Sigmoid colon (tissue), 7 donors: ENCODE results near the gene LASP1. TPM values are rescaled to one million over a fixed set of nuclear protein-coding genes. Genes with fewer than 3 reads are reported as not detected.
A peak's percentile ranks its signal among the peaks of the same experiment; 100 is the strongest.

ENCODE experiments used
- DNase-seq: peaks from one replicate; pipeline ENCODE4 v3.0.0-alpha.2; 2019
- H3K27ac ChIP-seq, 4 donors: fragments of 200-600 bp; sonication (generic); one replicate each; pipeline ENCODE4 v1.5.1; 2016 to 2019; ENCODE audit warnings: mild to moderate bottlenecking in 1 of 4
- H3K27me3 ChIP-seq, 3 donors: fragments of 200-600 bp; sonication (generic); one replicate each; pipeline ENCODE4 v1.5.1; 2019; ENCODE audit warnings: mild to moderate bottlenecking in 1 of 3
- H3K36me3 ChIP-seq, 4 donors: fragments of 200-600 bp; sonication (generic); one replicate each; pipeline ENCODE4 v1.5.1; 2016 to 2019
- H3K4me1 ChIP-seq, 4 donors: fragments of 200-600 bp; sonication (generic); one replicate each; pipeline ENCODE4 v1.5.1; 2017 to 2019
- H3K4me3 ChIP-seq, 4 donors: fragments of 200-600 bp; sonication (generic); one replicate each; pipeline ENCODE4 v1.5.1; 2017 to 2019; ENCODE audit warnings: mild to moderate bottlenecking in 2 of 4, moderate library complexity in 1 of 4
- H3K9me3 ChIP-seq, 4 donors: fragments of 200-600 bp in 3 of 4; sonication (generic) in 3 of 4; one replicate each; pipeline versions ENCODE4 v1.5.1 to v1.6.1; 2013 to 2019
- CTCF ChIP-seq, 4 experiments: fragments of 450-650 bp in 3 of 4; fragments of 200-600 bp in 1 of 4; IDR thresholded peaks; one replicate each; pipeline ENCODE4 v1.5.1; 2016 to 2019; ENCODE audit warnings: antibody characterized with exemption in 4 of 4, mild to moderate bottlenecking in 3 of 4, moderate library complexity in 2 of 4
- EP300 ChIP-seq, 4 donors: sonication (generic); formaldehyde crosslinking; IDR thresholded peaks; one replicate each; pipeline ENCODE4 v1.6.1; 2017; ENCODE audit warnings: antibody characterized with exemption in 4 of 4
- POLR2A ChIP-seq, 2 donors: fragments of 450-650 bp; IDR thresholded peaks; one replicate each; pipeline ENCODE4 v1.6.1; 2016; ENCODE audit warnings: antibody characterized with exemption in 2 of 2, mild to moderate bottlenecking in 2 of 2, moderate library complexity in 2 of 2
- POLR2AphosphoS5 ChIP-seq, 4 donors: sonication (generic); formaldehyde crosslinking; IDR thresholded peaks; one replicate each; pipeline ENCODE4 v1.6.1; 2017; ENCODE audit warnings: antibody characterized with exemption in 4 of 4
- WGBS, 2 donors: extraction: QIAGEN DNeasy Blood & Tissue Kit; methylation state at CpG; one replicate each; pipeline ENCODE4 v1.1.7; 2013; 5-methylcytosine and 5-hydroxymethylcytosine counted together
- intact Hi-C: fragments of 100-400 bp; cut with DNase I; formaldehyde crosslinking; loops from one replicate; pipeline ENCODE4 v1.15.1; 2023
- polyA plus RNA-seq, 3 donors: library from polyadenylated mRNA; stranded (reverse); fragments of 200-250 nt; gene quantifications; one replicate each; pipeline ENCODE4 v1.2.3, GENCODE V29; 2013
- total RNA-seq, 4 donors: library from RNA; depleted of rRNA; stranded (reverse); fragments of >200 nt; gene quantifications; one replicate each; pipeline ENCODE4 v1.1.0, GENCODE V29; 2016
- donor health status: healthy with polysubstance abuse.
- donor health status: Bipolar disorder and iron deficiency.
- donor health status: healthy.

Gene LASP1
- total and polyA plus RNA-seq, 7 donors, result 27.6 to 205 (median 64.8) TPM

GRCh38 chr17:38893607-38894006, 23.7 kb downstream of the LASP1 start:
- intact Hi-C loops, result no loop called here
- H3K4me1 ChIP-seq, result peaks cover 0 to 53% (median 51%) of the 10 kb centered on the region in 4 donors
- peaks cover 9 to 49% (median 32%) of the 10 kb centered on the region in 4 donors for H3K36me3 ChIP-seq
- DNase-seq, result no peak
- no peak overlapping the region for H3K4me3 ChIP-seq
- no peaks in the 10 kb centered on the region for H3K9me3 ChIP-seq
- no peaks in the 10 kb centered on the region for H3K27me3 ChIP-seq
- peak overlapping the region; percentile 35 to 67 (median 58) for H3K27ac ChIP-seq
- 33 to 69% methylated on average over 6 of the region's 6 CpGs for WGBS, 2 donors
- no peak for TF ChIP-seq CTCF (IDR thresholded peaks at IDR 0.05)
- TF ChIP-seq EP300 (IDR thresholded peaks at IDR 0.05), result no peak
- TF ChIP-seq POLR2A (IDR thresholded peaks at IDR 0.05), result no peak

- Histone ChIP-seq H3K27ac (peak overlapping the region; percentile 35 to 67 (median 58)), H3K4me1 (peaks cover 0 to 59% (median 54%) of the 10 kb centered on the region in 4 donors), H3K9me3 (no peaks in the 10 kb centered on the region), H3K27me3 (no peaks in the 10 kb centered on the region), H3K36me3 (peaks cover 9 to 49% (median 38%) of the 10 kb centered on the region in 4 donors), H3K4me3 (no peak overlapping the region)
- DNase-seq, result no peak
- WGBS, 2 donors, result 58 to 72% methylated on average over 7 of the region's 7 CpGs
- intact Hi-C loops, result no loop called here
- TF ChIP-seq CTCF (IDR thresholded peaks at IDR 0.05) (no peak), EP300 (IDR thresholded peaks at IDR 0.05) (no peak), POLR2A (IDR thresholded peaks at IDR 0.05) (no peak)
These were observed 24.4 kb downstream of the LASP1 start for GRCh38 chr17:38894276-38894675.

GRCh38 chr17:38896346-38896954, 26.6 kb downstream of the LASP1 start:
- no peaks in the 10 kb centered on the region for H3K27me3 ChIP-seq
- no peak for TF ChIP-seq EP300 (IDR thresholded peaks at IDR 0.05)
- TF ChIP-seq POLR2AphosphoS5 (IDR thresholded peaks at IDR 0.05), result no peak
- no peak for TF ChIP-seq POLR2A (IDR thresholded peaks at IDR 0.05)
- TF ChIP-seq CTCF (IDR thresholded peaks at IDR 0.05), result no peak
- peaks cover 0 to 77% (median 67%) of the 10 kb centered on the region in 4 donors for H3K4me1 ChIP-seq
- no peak for DNase-seq
- peaks cover 0 to 36% (median 24%) of the 10 kb centered on the region in 4 donors for H3K36me3 ChIP-seq
- no peaks in the 10 kb centered on the region for H3K9me3 ChIP-seq
- H3K4me3 ChIP-seq, result no peak overlapping the region
- peak overlapping the region; percentile 65 to 69 (median 67) for H3K27ac ChIP-seq
- intact Hi-C loops, result no loop called here
- WGBS, 2 donors, result 71 to 75% methylated on average over 13 of the region's 13 CpGs

GRCh38 chr17:38897176-38897575, 27.3 kb downstream of the LASP1 start:
- peak; percentile 89 for DNase-seq
- TF ChIP-seq POLR2AphosphoS5 (IDR thresholded peaks at IDR 0.05), result peak in 3 of 4 donors; percentile 31 to 45 (median 35)
- peak in 1 of 4 donors; percentile 55 for TF ChIP-seq EP300 (IDR thresholded peaks at IDR 0.05)
- TF ChIP-seq POLR2A (IDR thresholded peaks at IDR 0.05), result no peak
- TF ChIP-seq CTCF (IDR thresholded peaks at IDR 0.05), result no peak
- WGBS, 2 donors, result 43 to 59% methylated on average over 6 of the region's 6 CpGs
- Histone ChIP-seq H3K9me3 (no peaks in the 10 kb centered on the region), H3K27me3 (no peaks in the 10 kb centered on the region), H3K36me3 (peaks cover 0 to 29% (median 16%) of the 10 kb centered on the region in 4 donors), H3K27ac (peak overlapping the region; percentile 65 to 69 (median 67)), H3K4me1 (peaks cover 0 to 82% (median 69%) of the 10 kb centered on the region in 4 donors), H3K4me3 (no peak overlapping the region)
- intact Hi-C loops, result no loop called here
